Cardiac fibroblast (primary cell): ENCODE results near the gene NDUFS8.

Experiments
- DNase-seq, 2 donors: peaks; one replicate each; pipeline versions ENCODE4 v3.0.0 to v3.0.0-alpha.2; 2010; ENCODE audit warnings: low read depth in 2 of 2
- H3K4me3 ChIP-seq, 2 donors: replicated peaks in 1 of 2; 1 replicate in 1 of 2; 2 replicates in 1 of 2; pipeline ENCODE4 v1.5.1; 2011; ENCODE audit warnings: low read depth in 2 of 2, low read length in 2 of 2, mild to moderate bottlenecking in 2 of 2, moderate library complexity in 1 of 2
- TF ChIP-seq, protein P1 (sequence below): IDR thresholded peaks from one replicate; pipeline ENCODE4 v1.5.1; 2011; ENCODE audit warnings: low read depth, mild to moderate bottlenecking, low read length, inconsistent platforms

The NDUFS8 gene

DNA sequence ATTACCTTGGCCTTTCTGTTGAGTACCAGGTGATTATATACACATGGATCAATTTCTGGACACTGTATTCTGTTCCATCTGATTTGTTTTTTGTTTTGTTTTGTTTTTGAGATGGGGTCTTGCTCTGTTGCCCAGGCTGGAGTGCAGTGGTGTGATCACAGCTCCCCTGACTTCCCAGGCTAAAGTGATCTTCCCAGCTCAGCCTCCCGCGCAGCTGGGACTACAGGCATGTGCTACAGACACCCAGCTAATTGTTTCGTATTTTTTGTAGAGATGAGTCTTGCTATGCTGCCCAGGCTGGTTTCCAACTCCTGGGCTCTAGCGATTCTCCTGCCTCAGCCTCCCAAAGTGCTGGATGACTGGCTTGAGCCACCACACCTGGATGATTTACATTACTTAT, 27.3 kb downstream of the NDUFS8 start:
- no peak overlapping the region for H3K4me3 ChIP-seq
- no peak for DNase-seq
- TF ChIP-seq, protein P1, sequence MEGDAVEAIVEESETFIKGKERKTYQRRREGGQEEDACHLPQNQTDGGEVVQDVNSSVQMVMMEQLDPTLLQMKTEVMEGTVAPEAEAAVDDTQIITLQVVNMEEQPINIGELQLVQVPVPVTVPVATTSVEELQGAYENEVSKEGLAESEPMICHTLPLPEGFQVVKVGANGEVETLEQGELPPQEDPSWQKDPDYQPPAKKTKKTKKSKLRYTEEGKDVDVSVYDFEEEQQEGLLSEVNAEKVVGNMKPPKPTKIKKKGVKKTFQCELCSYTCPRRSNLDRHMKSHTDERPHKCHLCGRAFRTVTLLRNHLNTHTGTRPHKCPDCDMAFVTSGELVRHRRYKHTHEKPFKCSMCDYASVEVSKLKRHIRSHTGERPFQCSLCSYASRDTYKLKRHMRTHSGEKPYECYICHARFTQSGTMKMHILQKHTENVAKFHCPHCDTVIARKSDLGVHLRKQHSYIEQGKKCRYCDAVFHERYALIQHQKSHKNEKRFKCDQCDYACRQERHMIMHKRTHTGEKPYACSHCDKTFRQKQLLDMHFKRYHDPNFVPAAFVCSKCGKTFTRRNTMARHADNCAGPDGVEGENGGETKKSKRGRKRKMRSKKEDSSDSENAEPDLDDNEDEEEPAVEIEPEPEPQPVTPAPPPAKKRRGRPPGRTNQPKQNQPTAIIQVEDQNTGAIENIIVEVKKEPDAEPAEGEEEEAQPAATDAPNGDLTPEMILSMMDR: no peak

DNA sequence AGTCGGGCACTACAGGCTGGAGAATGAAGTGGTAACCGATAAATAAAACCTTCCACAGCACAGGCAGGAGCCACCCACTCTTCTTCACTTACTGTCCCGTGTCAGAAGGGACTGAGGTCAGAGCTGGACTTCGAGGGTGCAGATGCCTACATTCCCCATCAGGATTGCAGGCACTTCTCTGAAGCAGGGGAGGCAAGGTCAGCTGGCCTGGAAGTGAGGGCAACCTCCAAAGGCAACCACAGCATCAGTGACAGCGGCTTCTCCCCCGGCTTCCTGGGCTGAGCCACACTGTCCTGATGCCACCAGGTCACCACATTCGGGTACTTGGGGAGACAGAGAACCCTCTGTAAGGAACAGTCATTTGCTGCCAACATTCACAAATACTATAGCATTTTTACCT, 31.0 kb downstream of the NDUFS8 start:
- TF ChIP-seq, protein P1: no peak
- no peak for DNase-seq
- no peak overlapping the region for H3K4me3 ChIP-seq

DNA sequence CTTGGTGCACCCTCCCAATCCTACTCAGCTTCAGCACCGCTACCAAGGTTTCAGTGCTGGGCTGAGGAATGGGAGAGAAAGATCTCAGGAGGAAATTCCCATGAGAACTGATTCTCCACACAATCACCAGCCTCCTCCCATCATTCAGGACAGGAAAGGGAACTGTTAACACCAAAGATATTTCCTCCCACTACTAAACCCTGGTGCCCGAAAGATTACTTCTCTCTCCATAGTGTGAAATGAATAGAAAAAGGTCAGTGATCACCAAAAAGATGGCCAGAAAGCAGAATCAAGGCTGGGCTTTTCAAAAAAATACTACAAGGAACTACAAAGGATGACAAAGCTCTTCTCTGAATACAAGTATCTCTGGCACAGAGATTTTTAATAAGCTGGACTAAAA, 34.4 kb downstream of the NDUFS8 start:
- no peak overlapping the region for H3K4me3 ChIP-seq
- DNase-seq: no peak
- TF ChIP-seq, protein P1: no peak

DNA sequence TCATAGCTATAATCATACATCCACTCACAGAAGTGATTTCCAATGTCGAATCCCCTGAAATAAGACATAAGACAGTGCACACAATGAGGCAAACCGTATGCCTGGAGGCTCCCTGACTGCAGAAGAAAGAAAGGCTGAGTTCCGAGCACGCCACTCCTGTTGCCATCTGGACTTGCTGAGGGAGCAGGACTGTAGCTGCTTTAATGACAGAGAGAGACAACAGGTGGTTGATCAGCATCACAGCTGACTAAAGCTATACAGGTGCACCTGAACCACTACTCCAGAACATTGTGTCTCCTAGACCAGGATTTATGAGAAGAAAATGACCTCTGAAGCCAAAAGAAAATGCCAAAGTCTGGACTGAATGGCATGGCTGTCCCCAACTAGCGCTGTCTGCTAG, 35.4 kb downstream of the NDUFS8 start:
- DNase-seq: no peak
- TF ChIP-seq, protein P1: no peak
- H3K4me3 ChIP-seq: no peak overlapping the region

DNA sequence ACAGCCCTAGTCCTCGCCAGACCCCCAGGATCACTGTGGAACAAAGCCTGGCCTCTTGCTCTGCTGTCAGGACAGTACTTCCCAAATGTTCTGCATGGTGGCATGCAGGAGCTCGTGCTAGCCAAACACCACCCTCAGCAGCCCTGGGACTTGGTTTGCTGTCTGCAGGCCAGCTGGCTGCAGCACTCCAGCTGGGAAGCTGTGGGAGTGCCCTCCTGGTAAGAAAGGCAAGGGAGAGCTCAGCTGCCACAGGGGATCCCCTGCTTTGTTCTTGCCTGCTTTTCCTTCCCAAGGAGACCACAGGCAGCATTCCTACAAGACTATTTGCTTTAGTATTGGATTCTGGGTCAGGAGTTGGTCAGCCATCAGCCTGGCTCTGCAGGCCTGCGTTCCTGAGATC, 36.3 kb downstream of the NDUFS8 start:
- no peak overlapping the region for H3K4me3 ChIP-seq
- TF ChIP-seq, protein P1: no peak
- DNase-seq: no peak

DNA sequence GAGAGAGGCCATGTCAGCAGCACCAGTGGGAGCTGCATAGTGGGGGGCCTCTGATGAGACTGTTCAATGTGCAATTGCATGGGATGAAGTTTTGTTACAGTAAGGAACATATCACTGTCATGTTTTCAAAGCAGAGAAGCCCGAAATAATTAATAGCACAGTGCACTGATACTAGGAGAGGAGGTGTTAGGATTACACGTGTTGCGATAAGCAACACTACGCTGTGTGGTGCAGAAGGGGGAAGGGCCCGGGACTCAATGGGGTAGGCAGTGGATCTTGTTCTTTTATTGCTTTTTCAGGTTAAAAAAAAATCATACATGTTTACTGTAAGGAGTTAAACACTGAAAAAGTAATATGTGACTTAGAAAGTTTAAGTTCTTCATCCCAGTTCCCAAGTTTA, 37.5 kb downstream of the NDUFS8 start:
- no peak overlapping the region for H3K4me3 ChIP-seq
- TF ChIP-seq, protein P1: no peak
- DNase-seq: no peak

DNA sequence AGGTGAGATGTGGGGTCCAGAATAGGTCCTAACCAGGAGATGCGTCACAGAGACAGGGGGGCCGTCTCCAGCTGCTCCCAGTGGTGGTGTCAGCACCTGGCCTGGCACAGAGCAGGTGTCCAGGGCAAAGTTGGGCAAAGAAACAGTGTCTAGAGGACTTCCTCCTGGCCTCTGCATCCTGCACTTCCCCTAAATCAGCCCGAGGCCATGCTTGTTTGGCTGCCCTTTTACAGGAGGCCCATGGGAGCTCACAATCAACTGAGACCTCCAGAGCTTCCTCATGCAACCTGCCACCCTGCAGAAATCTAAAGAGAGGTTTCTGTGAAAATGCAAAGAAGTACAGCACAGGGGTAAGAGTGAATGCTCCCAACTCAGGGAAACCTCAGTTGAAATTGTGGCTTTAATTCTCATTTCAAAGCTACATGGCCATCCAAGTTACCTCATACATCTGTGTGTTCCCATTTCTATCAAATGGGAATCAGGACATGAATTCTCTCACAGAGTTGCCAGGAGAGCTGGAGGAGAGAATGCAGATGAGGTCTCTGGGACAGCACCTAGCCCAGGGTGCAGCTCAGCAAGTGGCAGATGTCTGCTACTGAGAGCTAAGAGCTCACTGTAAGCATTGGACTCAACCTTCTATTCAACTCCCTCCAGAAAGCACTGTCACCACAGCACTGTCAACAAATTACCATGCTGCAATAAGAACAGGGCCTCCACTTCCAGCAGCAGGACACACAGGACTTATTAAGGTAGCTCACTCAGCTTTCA, 41.0 kb downstream of the NDUFS8 start:
- TF ChIP-seq, protein P1: no peak
- no peak for DNase-seq
- no peak overlapping the region for H3K4me3 ChIP-seq
